GM19452 (cell line): ENCODE measurements around the gene NCAPG2.
"Not testable (repeated sequence)": the region's sequence is repeated elsewhere in the genome, so short reads cannot be mapped to it uniquely, and the experiment has no call there.

Experiments
- ATAC-seq: cut with Tn5 transposase; IDR thresholded peaks from one replicate; pipeline ENCODE4 v1.9.1; 2021; ENCODE audit not compliant: unreplicated experiment

Gene NCAPG2

GRCh38 chr7:158676171-158676840 is 28.3 kb downstream of the NCAPG2 start:
- no peak for ATAC-seq

GRCh38 chr7:158672975-158673374 is 31.6 kb downstream of the NCAPG2 start:
- no peak for ATAC-seq

DNA sequence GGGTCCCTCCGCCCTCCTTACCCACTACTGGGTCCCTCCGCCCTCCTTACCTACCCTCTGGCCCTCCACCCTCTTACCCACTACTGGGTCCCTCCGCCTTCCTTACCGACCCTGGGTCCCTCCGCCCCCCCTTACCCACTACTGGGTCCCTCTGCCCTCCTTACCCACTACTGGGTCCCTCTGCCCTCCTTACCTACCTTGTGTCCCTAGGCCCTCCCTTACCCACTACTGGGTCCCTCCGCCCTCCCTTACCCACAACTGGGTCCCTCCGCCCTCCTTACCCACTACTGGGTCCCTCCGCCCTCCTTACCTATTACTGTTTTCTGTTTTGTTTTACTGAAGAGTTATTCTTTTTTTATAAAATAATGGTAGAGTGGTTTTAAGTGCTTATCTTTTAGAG is 36.5 kb downstream of the NCAPG2 start:
- not testable (repeated sequence) for ATAC-seq

GRCh38 chr7:158666966-158667678 is 37.5 kb downstream of the NCAPG2 start:
- not testable (repeated sequence) for ATAC-seq

DNA sequence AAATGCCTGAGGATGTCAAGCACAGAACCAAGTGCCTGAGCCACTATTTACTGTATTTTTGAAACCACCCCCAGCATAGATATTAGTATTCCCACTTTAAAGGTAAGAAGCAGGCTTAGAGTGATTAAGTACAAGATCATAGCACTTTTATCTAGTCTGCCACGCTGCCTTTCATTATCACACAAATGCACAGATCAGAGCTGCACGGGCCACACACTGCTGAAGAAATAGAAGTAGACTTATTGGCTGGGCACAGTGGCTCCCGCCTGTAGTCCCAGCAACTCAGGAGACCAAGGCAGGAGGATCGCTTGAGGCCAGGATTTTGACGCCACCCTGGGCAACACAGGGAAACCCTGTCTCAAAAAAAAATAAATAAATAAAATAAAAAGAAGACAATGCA is 38.2 kb downstream of the NCAPG2 start:
- ATAC-seq = no peak

- no peak for ATAC-seq
These were observed 40.2 kb downstream of the NCAPG2 start for GRCh38 chr7:158664406-158664805.

- ATAC-seq = no peak
These were observed 41.2 kb downstream of the NCAPG2 start for GRCh38 chr7:158663428-158663741.

DNA sequence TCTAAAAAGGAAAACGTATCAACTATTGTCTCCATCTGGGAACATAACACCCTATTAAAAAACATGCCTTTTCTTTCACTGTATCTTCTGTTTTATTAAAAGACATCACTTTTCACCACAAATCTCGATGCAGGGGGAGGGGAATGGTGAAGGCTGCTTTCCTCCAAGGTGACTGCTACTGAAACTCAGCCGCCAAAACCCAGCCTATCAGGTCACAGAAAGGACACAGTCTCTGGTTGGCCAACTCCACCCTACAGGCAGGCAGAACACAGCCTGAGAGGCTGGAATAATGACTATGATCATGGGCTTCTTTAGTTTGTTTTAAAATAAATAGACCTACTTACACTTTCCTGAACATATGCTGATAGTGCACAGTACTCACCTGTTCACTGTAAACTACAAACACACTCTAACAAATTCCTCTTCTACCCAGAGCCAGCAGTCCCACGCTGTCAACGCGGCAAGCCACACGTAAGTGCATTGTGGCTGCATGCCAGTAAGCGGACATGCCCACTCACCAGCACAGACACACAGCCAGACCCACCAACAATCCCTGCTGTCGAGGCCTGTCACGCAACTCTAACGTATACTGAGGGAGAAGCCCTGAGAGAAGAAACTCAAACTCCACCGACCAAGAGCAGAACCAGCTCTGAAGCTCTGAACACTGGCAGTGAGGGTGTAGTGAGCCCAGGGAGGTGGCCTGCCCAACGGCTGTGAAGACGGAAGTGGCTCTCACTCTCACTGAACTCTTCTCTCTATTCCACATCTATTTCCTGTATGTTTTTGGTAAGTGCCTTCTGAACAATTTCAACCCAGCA is 41.8 kb downstream of the NCAPG2 start:
- ATAC-seq = no peak

GRCh38 chr7:158658475-158658874 is 46.1 kb downstream of the NCAPG2 start:
- no peak for ATAC-seq

DNA sequence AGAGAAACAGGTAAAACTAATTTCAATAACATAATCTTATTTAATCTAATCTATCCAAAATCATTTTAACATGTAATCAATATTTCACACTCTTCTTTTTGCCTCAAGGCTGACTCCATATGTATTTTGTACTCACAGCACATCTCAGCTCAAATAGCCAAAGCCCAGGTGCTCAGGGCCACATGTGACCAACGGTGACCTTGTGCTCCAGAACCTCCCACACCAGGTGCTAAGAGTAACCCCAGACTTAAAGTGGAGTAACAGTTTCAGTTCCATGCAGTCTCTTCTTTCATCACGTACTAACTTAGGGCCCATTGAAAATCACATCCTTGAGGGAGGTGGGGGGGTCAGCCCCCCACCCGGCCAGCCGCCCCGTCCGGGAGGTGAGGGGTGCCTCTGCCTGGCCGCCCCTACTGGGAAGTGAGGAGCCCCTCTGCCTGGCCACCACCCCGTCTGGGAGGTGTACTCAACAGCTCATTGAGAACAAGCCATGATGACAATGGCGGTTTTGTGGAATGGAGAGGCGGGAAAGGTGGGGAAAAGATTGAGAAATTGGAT is 47.3 kb downstream of the NCAPG2 start:
- ATAC-seq = peak; percentile 38

DNA sequence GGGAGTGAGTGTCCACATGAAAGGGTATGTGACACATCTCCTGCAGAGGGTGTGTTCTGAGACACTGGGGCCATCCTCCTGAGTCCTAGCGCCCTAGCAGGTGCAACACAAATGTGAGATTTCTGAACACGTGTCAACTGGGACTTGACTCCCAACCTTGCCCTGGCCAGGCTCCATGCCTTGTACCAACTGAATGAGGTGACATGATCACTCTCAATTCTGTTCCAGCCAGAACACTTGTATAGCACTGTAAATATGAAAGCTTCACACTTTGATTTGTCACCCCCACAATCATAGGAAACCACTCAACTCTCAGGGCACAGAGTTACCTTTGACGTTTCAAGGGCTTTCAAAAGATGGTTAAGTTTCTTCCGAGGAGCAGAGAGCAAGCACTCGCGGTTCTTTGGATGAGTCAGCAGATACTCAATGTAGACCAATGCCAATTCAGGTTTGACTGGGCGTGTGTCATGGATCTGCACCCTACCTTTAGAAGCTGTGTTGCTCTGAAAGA is 48.6 kb downstream of the NCAPG2 start:
- ATAC-seq = peak; percentile 96

DNA sequence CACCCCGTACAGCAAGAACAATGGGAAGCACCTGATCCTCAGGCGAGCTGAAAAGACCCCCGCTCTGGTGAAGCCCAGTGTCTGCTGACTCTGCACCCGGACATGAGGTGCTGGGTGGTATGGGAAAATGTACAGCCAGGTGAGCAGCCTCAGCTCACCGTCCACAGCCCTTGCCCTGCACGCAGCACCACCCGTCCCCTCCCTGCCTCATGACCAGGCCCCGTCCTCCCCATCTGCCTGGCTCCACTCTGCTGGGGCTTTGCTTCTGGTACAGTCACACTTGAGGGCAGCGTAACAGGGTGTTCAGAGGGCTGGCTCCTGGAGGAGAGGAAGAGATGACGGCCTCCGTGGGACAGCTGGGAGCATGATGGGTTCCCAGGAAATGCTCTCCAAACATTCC is 49.1 kb downstream of the NCAPG2 start:
- ATAC-seq = no peak

DNA sequence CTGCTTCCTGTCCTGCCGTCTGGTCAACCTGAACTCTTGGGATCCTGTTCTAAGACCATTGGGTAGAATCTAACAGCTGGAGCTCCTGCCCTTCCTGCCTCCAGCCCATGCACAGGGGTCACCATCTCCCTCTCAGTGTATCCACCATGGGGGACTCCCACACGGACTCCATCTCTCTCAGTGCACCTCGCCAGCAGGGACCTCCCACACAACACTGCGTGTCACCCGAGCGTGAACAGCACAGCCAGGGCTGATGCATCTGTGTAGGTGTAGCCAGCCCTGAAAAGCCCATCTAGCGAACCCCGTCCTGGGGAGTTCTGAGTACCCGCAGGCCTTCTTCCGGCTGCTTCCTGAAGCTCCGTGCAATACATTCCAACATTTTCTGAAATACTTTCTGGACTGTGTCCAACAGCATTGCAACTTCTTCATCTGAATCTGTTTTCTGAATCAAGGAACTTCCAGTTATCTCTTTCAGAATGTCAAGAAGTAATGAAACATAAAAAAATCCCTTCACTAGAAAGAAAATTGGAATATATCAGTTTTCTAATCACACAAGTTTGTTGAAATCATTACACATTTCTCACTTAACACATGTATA is 52.5 kb downstream of the NCAPG2 start:
- no peak for ATAC-seq

DNA sequence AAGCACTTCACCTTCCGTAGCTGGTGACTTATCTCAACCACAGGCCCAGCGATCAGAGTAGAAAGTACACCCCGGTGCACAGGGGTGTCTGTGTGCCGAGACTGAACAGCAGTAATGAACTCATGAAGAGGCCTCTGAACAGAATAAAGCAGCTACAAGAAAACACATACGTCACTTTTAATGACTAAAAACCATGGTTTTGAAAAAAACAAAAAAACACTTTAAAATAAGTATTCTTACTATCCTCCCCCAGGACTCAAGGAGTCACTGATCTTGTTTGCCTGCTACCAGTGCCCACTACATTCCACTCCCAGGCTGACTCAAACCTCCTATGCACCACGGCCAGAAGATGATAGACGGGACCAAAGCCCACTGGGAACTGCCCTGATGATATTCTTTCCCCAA is 53.8 kb downstream of the NCAPG2 start:
- ATAC-seq = no peak

DNA sequence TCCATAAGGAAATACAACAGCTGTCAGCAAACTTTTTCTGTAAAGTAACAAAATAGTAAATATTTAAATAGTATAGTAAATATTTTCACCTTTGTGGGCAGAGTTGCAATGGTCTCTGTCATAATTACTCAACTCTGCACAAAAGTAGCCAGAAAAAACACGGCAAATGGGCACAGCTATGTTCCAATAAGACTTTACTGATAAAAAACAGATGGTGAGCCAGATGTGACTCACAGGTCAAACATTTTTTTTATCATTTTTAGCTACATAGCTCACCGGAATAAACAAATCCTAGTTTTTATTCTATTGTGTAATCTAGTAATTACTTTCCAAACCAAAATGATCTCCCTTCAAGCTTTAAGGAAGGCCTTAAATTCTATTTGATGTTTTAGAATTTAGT is 55.3 kb downstream of the NCAPG2 start:
- no peak for ATAC-seq

- no peak for ATAC-seq
These were observed 55.8 kb downstream of the NCAPG2 start for GRCh38 chr7:158648787-158649186.

DNA sequence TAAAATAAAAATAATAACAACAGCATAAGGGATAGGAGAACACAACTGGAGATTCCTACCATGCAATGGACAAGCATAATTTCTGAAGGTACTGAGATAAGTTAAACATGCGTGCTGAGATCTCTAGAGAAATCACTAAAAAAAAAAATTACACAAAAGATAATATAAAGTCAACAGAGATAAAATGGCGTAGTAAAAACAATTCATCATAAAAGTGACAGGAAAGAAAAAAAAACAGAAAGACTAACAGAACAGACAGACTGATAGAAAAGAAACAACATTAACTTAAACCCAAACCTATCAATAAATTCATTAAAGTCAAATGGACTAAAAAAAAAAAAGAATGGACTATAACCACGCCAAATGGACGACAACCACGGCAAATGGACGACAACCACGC is 56.4 kb downstream of the NCAPG2 start:
- no peak for ATAC-seq

DNA sequence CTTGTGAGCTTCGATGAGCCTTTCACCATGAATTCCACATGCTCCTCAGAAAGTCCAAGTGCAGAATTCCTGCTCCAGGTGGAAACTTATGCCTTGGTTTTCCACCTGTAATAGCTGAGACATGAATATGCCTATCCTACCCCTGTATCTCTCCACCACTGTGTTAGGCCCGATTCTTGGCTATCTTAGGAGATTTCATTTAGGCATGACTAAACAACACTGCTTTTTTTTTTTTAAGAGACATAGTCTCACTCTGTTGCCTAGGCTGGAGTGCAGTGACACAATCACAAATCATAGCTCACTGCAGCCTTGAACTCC is 57.2 kb downstream of the NCAPG2 start:
- ATAC-seq = no peak

DNA sequence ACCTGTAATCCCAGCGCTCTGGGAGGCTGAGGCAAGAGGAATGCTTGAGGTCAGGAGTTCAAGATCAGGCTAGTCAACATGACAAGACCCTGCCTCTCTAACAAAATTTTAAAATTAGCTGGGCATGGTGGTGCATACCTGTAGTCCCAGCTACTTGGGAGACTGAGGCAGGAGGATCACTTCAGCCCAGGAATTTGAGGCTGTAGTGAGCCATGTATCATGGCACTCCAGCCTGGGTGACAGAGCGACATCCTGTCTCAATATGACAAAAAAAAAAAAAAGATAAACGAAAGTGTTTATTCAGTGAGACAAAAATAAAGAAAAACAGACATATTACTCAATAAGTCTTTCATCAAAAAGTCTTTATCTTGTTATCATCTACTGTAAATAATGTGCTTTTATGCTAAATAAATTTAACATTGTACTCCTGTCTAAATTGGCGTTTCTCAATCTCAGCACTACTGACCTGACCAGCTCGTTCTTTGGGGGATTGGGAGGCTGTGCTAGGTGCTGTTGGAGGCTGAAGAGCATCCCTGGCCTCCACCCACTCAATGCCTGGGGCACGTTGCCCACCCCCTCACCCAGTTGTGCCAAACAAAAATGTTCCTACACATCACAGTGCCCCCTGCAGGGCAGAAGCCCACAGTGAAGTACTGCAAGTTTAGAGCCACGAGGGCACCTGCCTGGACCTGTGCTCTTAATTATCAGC is 57.7 kb downstream of the NCAPG2 start:
- no peak for ATAC-seq

- no peak for ATAC-seq
These were observed 58.8 kb downstream of the NCAPG2 start for GRCh38 chr7:158645842-158646241.

DNA sequence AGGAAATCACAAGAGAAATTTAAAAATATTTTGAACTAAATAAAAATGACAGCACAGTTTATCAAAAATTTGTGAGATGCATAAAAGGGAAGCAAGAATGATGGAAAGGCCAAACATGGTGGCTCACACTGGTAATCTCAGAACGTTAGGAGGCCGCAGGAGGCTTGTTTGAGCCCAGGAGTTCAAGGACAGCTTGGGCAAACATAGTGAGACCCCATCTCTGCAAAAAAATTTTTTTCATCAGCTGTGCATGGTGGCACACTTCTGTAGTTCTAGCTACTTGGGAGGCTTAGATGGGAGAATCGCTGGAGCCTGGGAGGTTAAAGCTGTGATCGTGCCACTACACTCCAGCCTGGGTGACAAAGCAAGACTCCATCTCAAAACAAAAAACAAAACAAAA is 62.5 kb downstream of the NCAPG2 start:
- ATAC-seq = no peak
